GM18873 (cell line): ENCODE measurements around the gene ATG2B.

ENCODE experiments used
- ATAC-seq: cut with Tn5 transposase; IDR thresholded peaks from one replicate; pipeline ENCODE4 v1.9.1; 2021; ENCODE audit warnings: mild to moderate bottlenecking, moderate library complexity, moderate number of reproducible peaks; ENCODE audit not compliant: unreplicated experiment, low FRiP score

ATG2B gene

GRCh38 chr14:96362965-96363750 lies at the start of gene ATG2B, which contains the start of gene GSKIP:
Gene ATG2B, minus strand, starts transcription at chr14:96363341. Its CDS starts 365 bp downstream, at chr14:96362976.
Gene GSKIP, plus strand, starts transcription at chr14:96363526. Its CDS starts 18,722 bp downstream, at chr14:96382248.
- peak; percentile 51 for ATAC-seq

GRCh38 chr14:96410119-96410518 lies 47.0 kb upstream of the ATG2B start:
- ATAC-seq = no peak

- no peak for ATAC-seq
These were observed 46.6 kb upstream of the ATG2B start for GRCh38 chr14:96409701-96410100.

- ATAC-seq = no peak
These were observed 45.5 kb upstream of the ATG2B start for GRCh38 chr14:96408608-96409007.

- no peak for ATAC-seq
These were observed 44.9 kb upstream of the ATG2B start for GRCh38 chr14:96407935-96408570.

GRCh38 chr14:96405677-96406076 lies 42.5 kb upstream of the ATG2B start:
- no peak for ATAC-seq

- ATAC-seq = no peak
These were observed 40.3 kb upstream of the ATG2B start for GRCh38 chr14:96403409-96403808.

GRCh38 chr14:96400495-96400894 lies 37.4 kb upstream of the ATG2B start:
- ATAC-seq = no peak

GRCh38 chr14:96399405-96399804 lies 36.3 kb upstream of the ATG2B start:
- ATAC-seq = no peak

GRCh38 chr14:96398921-96399320 lies 35.8 kb upstream of the ATG2B start:
- ATAC-seq = no peak

GRCh38 chr14:96398432-96398831 lies 35.3 kb upstream of the ATG2B start:
- ATAC-seq = no peak

GRCh38 chr14:96394047-96394815 lies 31.1 kb upstream of the ATG2B start:
- ATAC-seq = no peak

- ATAC-seq = no peak
These were observed 30.0 kb upstream of the ATG2B start for GRCh38 chr14:96393071-96393691.

GRCh38 chr14:96391293-96392118 lies 28.4 kb upstream of the ATG2B start:
- peak; percentile 79 for ATAC-seq

- no peak for ATAC-seq
These were observed 27.8 kb upstream of the ATG2B start for GRCh38 chr14:96390965-96391292.

GRCh38 chr14:96385385-96385784 lies 22.2 kb upstream of the ATG2B start:
- ATAC-seq = no peak

- no peak for ATAC-seq
These were observed 21.6 kb upstream of the ATG2B start for GRCh38 chr14:96384740-96385139.

- ATAC-seq = no peak
These were observed 20.9 kb upstream of the ATG2B start for GRCh38 chr14:96384053-96384452.

- no peak for ATAC-seq
These were observed 20.3 kb upstream of the ATG2B start for GRCh38 chr14:96383445-96383844.

GRCh38 chr14:96380735-96381134 lies 17.6 kb upstream of the ATG2B start:
- ATAC-seq = peak; percentile 60
